GM19035 (cell line): ENCODE data around the gene SUPT3H.

ENCODE experiments used
- ATAC-seq: cut with Tn5 transposase; IDR thresholded peaks from one replicate; pipeline ENCODE4 v1.9.1; 2021; ENCODE audit not compliant: unreplicated experiment

SUPT3H gene

GRCh38 chr6:45265246-45265645, 112.5 kb downstream of the SUPT3H start:
- no peak for ATAC-seq

- no peak for ATAC-seq
Measured at GRCh38 chr6:45260696-45261095, 117.0 kb downstream of the SUPT3H start.

GRCh38 chr6:45256697-45257695, 120.7 kb downstream of the SUPT3H start:
- no peak for ATAC-seq

- ATAC-seq, result no peak
Measured at GRCh38 chr6:45255434-45255833, 122.3 kb downstream of the SUPT3H start.

GRCh38 chr6:45254253-45254652, 123.5 kb downstream of the SUPT3H start:
- no peak for ATAC-seq

GRCh38 chr6:45253453-45253852, 124.3 kb downstream of the SUPT3H start:
- no peak for ATAC-seq

GRCh38 chr6:45231660-45232059, 146.1 kb downstream of the SUPT3H start:
- ATAC-seq, result no peak

- no peak for ATAC-seq
Measured at GRCh38 chr6:45229416-45229815, 148.3 kb downstream of the SUPT3H start.

GRCh38 chr6:45226081-45226480, 151.7 kb downstream of the SUPT3H start:
- ATAC-seq, result no peak

- ATAC-seq, result no peak
Measured at GRCh38 chr6:45222380-45222779, 155.4 kb downstream of the SUPT3H start.

- ATAC-seq, result no peak
Measured at GRCh38 chr6:45215759-45216158, 162.0 kb downstream of the SUPT3H start.

- no peak for ATAC-seq
Measured at GRCh38 chr6:45212976-45213375, 164.8 kb downstream of the SUPT3H start.

- ATAC-seq, result no peak
Measured at GRCh38 chr6:45209762-45210161, 168.0 kb downstream of the SUPT3H start.

GRCh38 chr6:45206793-45207492, 170.8 kb downstream of the SUPT3H start:
- no peak for ATAC-seq

GRCh38 chr6:45201484-45201883, 176.2 kb downstream of the SUPT3H start:
- no peak for ATAC-seq

GRCh38 chr6:45200510-45200909, 177.2 kb downstream of the SUPT3H start:
- no peak for ATAC-seq

- no peak for ATAC-seq
Measured at GRCh38 chr6:45199554-45199953, 178.2 kb downstream of the SUPT3H start.

GRCh38 chr6:45196121-45196520, 181.6 kb downstream of the SUPT3H start:
- no peak for ATAC-seq

GRCh38 chr6:45195137-45195536, 182.6 kb downstream of the SUPT3H start:
- ATAC-seq, result no peak

GRCh38 chr6:45192556-45192955, 185.2 kb downstream of the SUPT3H start:
- ATAC-seq, result no peak

GRCh38 chr6:45191414-45191813, 186.3 kb downstream of the SUPT3H start:
- no peak for ATAC-seq

- no peak for ATAC-seq
Measured at GRCh38 chr6:45187836-45188235, 189.9 kb downstream of the SUPT3H start.
